Endothelial cell (in vitro differentiated cells): ENCODE data around the gene LRP1B. TPM values are rescaled to one million over a fixed set of nuclear protein-coding genes. Genes with fewer than 3 reads are reported as not detected.

ENCODE experiments used
- DNase-seq: peaks from one replicate; pipeline ENCODE4 v3.0.0; 2021; ENCODE audit warnings: low spot score
- H3K27ac Mint-ChIP-seq: one replicate; pipeline ENCODE4 v1.8.0; 2021; ENCODE audit warnings: mixed read lengths, inconsistent platforms; ENCODE audit not compliant: unreplicated experiment
- H3K27me3 Mint-ChIP-seq: one replicate; pipeline ENCODE4 v1.8.0; 2021; ENCODE audit warnings: mild to moderate bottlenecking, moderate library complexity, mixed read lengths, inconsistent platforms; ENCODE audit not compliant: unreplicated experiment
- H3K36me3 Mint-ChIP-seq: one replicate; pipeline ENCODE4 v1.8.0; 2021; ENCODE audit warnings: mild to moderate bottlenecking, low read depth, mixed read lengths, inconsistent platforms; ENCODE audit not compliant: unreplicated experiment
- H3K4me1 Mint-ChIP-seq: one replicate; pipeline ENCODE4 v1.8.0; 2021; ENCODE audit warnings: mild to moderate bottlenecking, mixed read lengths, inconsistent platforms; ENCODE audit not compliant: unreplicated experiment
- H3K4me3 Mint-ChIP-seq: one replicate; pipeline ENCODE4 v1.8.0; 2021; ENCODE audit warnings: mild to moderate bottlenecking, mixed read lengths, inconsistent platforms; ENCODE audit not compliant: unreplicated experiment
- H3K9me3 Mint-ChIP-seq: one replicate; pipeline ENCODE4 v1.8.0; 2021; ENCODE audit warnings: mixed read lengths, inconsistent platforms; ENCODE audit not compliant: unreplicated experiment
- CTCF ChIP-seq: fragments of 200-600 bp; sonication (generic); IDR thresholded peaks from one replicate; pipeline ENCODE4 v1.5.0; 2021; ENCODE audit warnings: antibody characterized with exemption; ENCODE audit not compliant: unreplicated experiment
- total RNA-seq: library from RNA; stranded (reverse); fragmentation: NEBNext Ultra II Directional; extraction: Animal tissue kit (Norgen Biotek cat#: 25700); gene quantifications from one replicate; pipeline ENCODE4 v1.2.1, GENCODE V29; 2021; ENCODE audit not compliant: unreplicated experiment

The LRP1B gene
- total RNA-seq, 1 donor from 2014 or later: 1.4 TPM

GRCh38 chr2:141068053-141068682 lies 1062.6 kb downstream of the LRP1B start:
- no peak overlapping the region for H3K4me3 Mint-ChIP-seq
- no peaks in the 10 kb centered on the region for H3K9me3 Mint-ChIP-seq
- H3K27me3 Mint-ChIP-seq: no peaks in the 10 kb centered on the region
- no peaks in the 10 kb centered on the region for H3K36me3 Mint-ChIP-seq
- DNase-seq: no peak
- no peaks in the 10 kb centered on the region for H3K4me1 Mint-ChIP-seq
- no peak overlapping the region for H3K27ac Mint-ChIP-seq
- TF ChIP-seq CTCF: no peak

GRCh38 chr2:141065042-141065441 lies 1065.8 kb downstream of the LRP1B start:
- TF ChIP-seq CTCF: no peak
- Mint-ChIP-seq H3K4me1 (no peaks in the 10 kb centered on the region), H3K4me3 (no peak overlapping the region), H3K36me3 (no peaks in the 10 kb centered on the region), H3K27ac (no peak overlapping the region), H3K9me3 (no peaks in the 10 kb centered on the region), H3K27me3 (no peaks in the 10 kb centered on the region)
- no peak for DNase-seq

DNA sequence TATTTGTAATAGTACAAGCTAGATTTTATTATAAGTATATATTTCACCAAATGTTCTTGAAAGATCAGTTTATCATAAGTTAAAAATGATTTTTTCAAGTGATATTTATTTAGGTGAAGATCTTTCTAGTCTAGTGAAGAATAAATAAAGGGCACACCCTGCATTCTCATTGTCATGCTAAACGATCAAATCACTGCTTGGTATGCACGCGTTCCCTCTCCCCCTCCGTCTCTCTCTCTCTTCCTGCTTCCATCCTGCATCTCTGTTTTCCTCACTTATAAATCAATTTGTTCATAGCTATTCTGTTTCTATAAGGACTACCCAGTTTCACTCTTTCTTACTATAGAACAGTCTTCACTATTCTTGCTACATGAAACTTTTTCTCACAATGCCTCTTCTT lies 1067.4 kb downstream of the LRP1B start:
- TF ChIP-seq CTCF: no peak
- Mint-ChIP-seq H3K27me3 (no peaks in the 10 kb centered on the region), H3K36me3 (no peaks in the 10 kb centered on the region), H3K4me1 (no peaks in the 10 kb centered on the region), H3K4me3 (no peak overlapping the region), H3K9me3 (no peaks in the 10 kb centered on the region), H3K27ac (no peak overlapping the region)
- DNase-seq: no peak

DNA sequence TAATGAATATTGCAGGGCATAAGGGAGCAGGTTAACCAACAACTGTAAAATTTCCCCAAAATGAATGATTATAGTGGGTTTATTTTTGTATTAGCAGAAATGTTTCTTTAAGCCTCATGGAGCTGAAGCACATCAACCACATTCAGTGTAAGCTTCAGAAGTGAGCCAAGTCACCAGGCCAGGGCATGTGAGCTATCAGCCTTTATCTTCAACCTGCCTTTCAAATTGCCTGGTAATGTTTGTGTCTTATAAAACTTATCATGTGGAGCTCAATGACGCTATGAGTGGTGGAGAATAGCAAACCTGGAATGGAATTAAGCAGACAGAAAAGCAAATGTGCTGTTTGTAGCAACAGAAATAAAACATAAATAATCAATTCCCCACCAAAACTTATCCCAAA lies 1068.4 kb downstream of the LRP1B start:
- H3K9me3 Mint-ChIP-seq: no peaks in the 10 kb centered on the region
- no peaks in the 10 kb centered on the region for H3K36me3 Mint-ChIP-seq
- H3K27ac Mint-ChIP-seq: no peak overlapping the region
- H3K4me3 Mint-ChIP-seq: no peak overlapping the region
- no peaks in the 10 kb centered on the region for H3K4me1 Mint-ChIP-seq
- no peak for DNase-seq
- no peak for TF ChIP-seq CTCF
- H3K27me3 Mint-ChIP-seq: no peaks in the 10 kb centered on the region

- Mint-ChIP-seq H3K4me1 (no peaks in the 10 kb centered on the region), H3K4me3 (no peak overlapping the region), H3K9me3 (no peaks in the 10 kb centered on the region), H3K27me3 (no peaks in the 10 kb centered on the region), H3K36me3 (no peaks in the 10 kb centered on the region), H3K27ac (no peak overlapping the region)
- TF ChIP-seq CTCF: no peak
- DNase-seq: no peak
These were observed 1068.8 kb downstream of the LRP1B start for GRCh38 chr2:141062031-141062430.
